NCI-H187 treated with DMSO at 0.1 percent for 48 hours (cell line): ENCODE results near the gene ITGA3.

ENCODE experiments used
- DNase-seq: peaks from one replicate; lab custom pipeline; 2025; lab: John Stamatoyannopoulos, UW

The ITGA3 gene

GRCh38 chr17:50070908-50071680 is 15.2 kb downstream of the ITGA3 start:
- DNase-seq, result no peak

- no peak for DNase-seq
Measured at GRCh38 chr17:50071692-50072091, 15.8 kb downstream of the ITGA3 start.

DNA sequence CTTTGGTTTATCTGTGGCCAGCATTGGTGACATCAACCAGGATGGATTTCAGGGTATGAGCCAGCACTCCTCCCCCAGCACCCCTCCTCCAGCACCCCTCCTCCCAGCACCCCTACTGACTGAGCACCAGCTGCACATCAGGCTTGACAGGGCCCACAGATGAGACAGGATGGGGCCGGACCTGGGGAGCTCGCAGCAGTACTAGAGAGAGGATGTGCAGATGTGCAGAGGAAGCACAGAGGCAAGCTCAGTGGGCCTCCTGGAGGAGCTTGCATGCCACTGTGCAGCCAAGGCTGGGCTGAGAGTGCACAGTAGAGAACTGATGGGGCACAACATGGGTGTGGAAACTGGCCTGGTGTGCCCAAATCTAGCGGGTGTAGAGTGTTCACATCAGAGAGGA is 16.2 kb downstream of the ITGA3 start:
- no peak for DNase-seq

GRCh38 chr17:50072925-50073324 is 17.0 kb downstream of the ITGA3 start:
- DNase-seq, result no peak

- DNase-seq, result no peak
Measured at GRCh38 chr17:50074227-50074626, 18.3 kb downstream of the ITGA3 start.

DNA sequence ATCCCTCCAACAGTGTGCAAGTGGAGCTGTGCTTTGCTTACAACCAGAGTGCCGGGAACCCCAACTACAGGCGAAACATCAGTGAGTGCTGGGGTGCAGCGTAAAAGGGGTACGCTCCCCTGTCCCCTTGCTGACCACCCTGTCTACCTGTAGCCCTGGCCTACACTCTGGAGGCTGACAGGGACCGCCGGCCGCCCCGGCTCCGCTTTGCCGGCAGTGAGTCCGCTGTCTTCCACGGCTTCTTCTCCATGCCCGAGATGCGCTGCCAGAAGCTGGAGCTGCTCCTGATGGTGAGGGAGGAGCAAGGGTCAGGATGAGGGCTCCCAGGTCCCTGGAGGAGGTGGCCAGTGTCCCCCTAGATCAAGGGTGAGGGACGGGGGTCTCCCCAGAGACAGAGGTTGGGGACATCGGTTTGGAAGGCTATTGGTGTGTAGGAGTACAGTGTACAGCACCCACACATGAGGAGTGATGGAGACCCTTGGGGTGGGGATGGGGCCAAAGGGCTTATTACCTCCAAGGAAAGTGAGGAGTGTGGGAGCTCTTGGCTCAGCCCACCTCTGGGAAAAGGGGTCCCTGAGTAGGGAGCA is 19.6 kb downstream of the ITGA3 start:
- DNase-seq, result no peak

GRCh38 chr17:50076221-50076590 is 20.3 kb downstream of the ITGA3 start:
- no peak for DNase-seq

DNA sequence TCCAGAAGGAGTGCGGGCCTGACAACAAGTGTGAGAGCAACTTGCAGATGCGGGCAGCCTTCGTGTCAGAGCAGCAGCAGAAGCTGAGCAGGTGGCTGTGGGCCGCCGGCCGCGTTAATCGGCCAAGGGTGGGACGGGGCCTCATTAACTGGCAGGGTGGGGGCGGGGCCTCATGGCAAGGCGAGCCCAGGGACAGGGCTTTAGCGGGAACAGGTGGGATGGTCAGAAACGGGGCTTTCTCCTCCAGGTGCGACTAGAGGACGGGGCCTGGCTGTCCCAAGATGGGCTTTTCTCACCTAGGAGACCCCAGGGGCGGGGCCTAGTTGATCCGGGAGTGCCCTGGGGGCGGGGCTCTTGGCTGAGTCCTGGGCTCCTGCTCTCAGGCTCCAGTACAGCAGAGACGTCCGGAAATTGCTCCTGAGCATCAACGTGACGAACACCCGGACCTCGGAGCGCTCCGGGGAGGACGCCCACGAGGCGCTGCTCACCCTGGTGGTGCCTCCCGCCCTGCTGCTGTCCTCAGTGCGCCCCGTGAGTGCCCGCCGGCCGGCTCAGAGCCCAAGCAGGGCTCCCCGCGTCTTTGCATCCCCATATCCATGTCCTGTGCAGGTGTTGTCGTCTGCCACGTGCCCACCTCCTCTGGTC is 20.8 kb downstream of the ITGA3 start:
- DNase-seq, result no peak

DNA sequence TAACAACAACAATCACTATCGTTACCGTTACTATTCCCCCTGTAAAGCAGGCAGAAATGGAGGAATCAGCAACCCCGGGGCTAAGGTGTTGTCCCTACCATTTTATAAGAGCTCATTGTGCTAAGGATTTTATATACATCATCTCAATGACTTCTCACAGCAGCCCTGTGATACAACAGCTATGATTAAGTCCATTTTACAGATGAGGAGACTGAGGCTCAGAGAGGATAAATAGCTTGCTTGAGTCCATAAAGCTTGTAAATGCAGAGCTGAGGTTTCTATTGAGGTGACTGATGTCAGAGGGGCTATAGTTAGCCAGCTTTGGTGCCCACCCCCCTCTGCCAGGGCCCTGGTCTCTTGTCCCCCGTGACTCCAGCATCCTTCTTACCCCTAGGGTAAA is 22.5 kb downstream of the ITGA3 start:
- no peak for DNase-seq

GRCh38 chr17:50079334-50080095 is 23.6 kb downstream of the ITGA3 start:
- DNase-seq, result no peak

- no peak for DNase-seq
Measured at GRCh38 chr17:50080096-50080480, 24.2 kb downstream of the ITGA3 start.

- DNase-seq, result no peak
Measured at GRCh38 chr17:50080827-50081226, 24.9 kb downstream of the ITGA3 start.

- no peak for DNase-seq
Measured at GRCh38 chr17:50081757-50082156, 25.8 kb downstream of the ITGA3 start.

DNA sequence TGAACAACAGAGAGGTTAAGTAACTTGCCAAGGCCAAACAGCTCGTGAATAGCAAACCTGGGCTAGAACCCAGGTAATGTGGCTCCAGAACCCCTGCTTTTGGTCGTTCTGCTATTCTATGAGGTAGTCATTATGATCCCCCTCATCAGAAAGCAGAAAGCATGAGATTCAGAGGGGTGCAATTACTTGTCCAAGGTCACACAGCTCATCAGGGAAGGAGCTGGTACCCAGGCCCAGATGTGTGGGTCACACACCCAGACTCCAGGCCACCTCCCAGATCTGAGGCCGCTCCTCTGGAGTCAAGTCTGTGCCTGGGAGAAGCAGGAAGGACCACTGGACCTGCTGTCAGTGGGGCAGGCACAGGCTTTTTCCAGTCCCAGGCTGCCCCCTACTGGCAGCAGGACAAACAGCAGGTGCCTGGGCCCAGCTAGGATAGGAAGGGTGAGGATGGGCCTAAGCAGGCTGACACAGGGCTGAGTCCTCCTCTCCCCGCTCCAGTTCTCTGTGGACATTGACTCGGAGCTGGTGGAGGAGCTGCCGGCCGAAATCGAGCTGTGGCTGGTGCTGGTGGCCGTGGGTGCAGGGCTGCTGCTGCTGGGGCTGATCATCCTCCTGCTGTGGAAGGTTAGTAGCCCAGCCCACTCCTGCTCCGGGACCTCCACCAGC is 31.5 kb downstream of the ITGA3 start:
- DNase-seq, result no peak

- DNase-seq, result no peak
Measured at GRCh38 chr17:50087912-50088405, 32.0 kb downstream of the ITGA3 start.

DNA sequence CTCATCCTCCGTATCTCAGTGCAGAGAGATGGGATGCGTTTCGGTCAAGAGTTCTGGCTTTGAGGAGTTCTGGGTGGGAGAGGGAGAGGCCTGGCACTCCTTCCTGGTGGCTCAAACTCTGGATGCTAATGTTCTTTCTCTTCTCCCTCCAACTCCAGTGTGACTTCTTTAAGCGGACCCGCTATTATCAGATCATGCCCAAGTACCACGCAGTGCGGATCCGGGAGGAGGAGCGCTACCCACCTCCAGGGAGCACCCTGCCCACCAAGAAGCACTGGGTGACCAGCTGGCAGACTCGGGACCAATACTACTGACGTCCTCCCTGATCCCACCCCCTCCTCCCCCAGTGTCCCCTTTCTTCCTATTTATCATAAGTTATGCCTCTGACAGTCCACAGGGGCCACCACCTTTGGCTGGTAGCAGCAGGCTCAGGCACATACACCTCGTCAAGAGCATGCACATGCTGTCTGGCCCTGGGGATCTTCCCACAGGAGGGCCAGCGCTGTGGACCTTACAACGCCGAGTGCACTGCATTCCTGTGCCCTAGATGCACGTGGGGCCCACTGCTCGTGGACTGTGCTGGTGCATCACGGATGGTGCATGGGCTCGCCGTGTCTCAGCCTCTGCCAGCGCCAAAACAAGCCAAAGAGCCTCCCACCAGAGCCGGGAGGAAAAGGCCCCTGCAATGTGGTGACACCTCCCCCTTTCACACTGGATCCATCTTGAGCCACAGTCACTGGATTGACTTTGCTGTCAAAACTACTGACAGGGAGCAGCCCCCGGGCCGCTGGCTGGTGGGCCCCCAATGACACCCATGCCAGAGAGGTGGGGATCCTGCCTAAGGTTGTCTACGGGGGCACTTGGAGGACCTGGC is 33.3 kb downstream of the ITGA3 start:
- DNase-seq, result no peak

DNA sequence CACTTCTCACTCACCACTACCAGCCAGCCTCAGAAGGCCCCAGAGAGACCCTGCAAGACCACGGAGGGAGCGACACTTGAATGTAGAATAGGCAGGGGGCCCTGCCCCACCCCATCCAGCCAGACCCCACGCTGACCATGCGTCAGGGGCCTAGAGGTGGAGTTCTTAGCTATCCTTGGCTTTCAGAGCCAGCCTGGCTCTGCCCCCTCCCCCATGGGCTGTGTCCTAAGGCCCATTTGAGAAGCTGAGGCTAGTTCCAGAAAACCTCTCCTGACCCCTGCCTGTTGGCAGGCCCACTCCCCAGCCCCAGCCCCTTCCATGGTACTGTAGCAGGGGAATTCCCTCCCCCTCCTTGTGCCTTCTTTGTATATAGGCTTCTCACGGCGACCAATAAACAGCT is 34.2 kb downstream of the ITGA3 start:
- DNase-seq, result no peak

DNA sequence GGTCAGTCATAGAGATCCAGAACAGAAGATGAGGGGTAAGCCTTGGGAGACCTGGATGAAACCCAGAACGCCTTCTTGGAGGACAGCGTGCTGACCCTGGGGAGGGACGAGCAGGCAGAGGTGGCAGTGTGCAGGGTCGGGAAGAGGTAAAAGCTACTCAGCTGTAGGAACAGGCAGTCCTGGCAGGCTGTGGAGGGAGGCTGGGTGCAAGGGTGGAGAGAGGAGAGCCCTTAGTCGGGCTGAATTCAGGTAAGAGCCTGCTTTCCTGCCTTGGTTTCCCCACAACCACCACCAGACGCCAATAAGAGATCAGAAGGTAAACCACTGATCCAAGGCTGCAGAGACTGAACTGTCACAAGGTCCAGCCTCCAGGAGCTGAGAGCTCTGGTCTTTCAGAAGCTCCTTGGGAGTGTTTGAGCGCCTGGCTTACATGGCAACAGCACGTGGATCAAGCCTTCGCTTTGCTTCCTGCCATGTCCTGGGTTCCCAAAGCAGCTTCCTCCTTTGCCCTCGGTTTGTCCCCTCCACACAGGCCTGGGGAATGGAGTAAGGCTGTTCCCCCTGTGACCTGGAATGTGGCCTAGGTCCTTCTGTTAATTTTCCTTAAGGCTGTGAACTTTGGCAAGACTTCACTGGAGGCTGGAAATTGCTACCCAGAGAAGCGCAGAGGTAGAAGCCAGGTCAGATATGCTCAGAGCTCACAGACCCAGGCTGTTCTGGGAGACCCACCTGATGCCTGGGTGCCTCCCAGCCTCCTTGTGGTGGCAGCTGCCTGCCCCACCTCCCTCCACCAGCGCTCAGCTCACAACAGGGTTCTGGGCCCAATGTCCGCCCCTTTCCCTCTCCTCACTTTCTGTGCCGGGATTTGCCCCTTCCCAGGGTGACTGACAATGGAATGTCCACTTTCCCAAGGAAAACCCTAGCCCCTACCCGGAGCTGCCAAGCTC is 35.3 kb downstream of the ITGA3 start:
- DNase-seq, result no peak

GRCh38 chr17:50091918-50092285 is 36.0 kb downstream of the ITGA3 start:
- no peak for DNase-seq

DNA sequence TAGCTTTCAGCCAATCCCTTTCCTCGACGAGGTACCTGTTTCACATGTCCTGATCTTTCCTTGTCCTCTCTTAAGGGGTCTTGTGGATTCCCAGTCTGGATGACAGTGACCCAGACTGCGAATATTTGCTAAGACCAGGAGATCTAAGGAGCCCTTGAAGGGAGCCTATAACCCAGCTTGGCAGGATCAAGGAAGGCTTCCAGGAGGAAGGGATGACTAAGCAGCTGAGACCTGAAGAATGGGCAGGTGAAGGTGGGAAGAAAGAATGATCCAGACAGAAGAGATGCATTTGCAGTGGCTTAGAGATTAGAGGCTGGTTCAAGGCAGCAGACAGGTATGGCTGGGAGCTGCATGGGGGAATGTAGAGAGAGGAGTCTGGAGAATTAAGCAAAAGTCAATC is 37.3 kb downstream of the ITGA3 start:
- no peak for DNase-seq
